Activated CD4-positive, alpha-beta T cell treated with anti-CD3 and anti-CD28 coated beads for 1 hour (primary cell): ENCODE data around the gene FAM83F.
"Not testable (repeated sequence)": the region's sequence is repeated elsewhere in the genome, so short reads cannot be mapped to it uniquely, and the experiment has no call there.

Experiments
- DNase-seq: peaks from one replicate; pipeline ENCODE4 v3.0.0-alpha.2; 2020

Gene FAM83F

DNA sequence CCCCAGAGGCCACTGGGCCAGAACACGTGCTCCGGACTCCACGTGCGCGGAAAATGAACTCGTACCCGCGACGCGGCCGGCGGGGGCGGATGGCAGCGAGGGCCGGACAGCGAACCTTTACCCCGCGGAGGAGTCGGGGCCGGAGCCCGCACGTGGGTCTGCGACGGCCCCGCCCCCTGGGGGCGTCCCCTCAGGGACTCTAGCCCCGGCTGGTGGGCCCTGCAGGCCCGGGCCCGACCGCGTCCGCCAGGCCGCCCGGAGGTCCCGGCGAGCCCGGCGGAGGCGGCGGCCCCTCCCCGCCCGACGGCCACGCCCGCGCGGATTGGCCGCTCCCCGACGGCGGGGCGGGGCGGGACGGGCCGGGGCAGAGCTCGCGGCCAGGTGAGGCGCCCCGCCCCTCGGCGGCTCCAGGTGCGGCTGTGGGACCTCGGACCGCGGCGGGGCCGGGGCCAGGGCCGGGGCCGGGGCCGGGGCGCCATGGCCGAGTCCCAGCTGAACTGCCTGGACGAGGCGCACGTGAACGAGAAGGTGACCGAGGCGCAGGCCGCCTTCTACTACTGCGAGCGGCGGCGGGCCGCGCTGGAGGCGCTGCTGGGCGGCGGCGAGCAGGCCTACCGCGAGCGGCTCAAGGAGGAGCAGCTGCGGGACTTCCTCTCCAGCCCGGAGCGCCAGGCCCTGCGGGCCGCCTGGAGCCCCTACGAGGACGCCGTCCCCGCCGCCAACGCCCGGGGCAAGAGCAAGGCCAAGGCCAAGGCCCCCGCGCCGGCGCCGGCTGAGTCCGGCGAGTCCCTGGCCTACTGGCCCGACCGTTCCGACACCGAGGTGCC lies at the start of gene FAM83F:
TSS of gene FAM83F (plus strand) at position 389 of the 827 bp plus-strand sequence. CDS start at position 478, 89 bp downstream.
- no peak for DNase-seq

DNA sequence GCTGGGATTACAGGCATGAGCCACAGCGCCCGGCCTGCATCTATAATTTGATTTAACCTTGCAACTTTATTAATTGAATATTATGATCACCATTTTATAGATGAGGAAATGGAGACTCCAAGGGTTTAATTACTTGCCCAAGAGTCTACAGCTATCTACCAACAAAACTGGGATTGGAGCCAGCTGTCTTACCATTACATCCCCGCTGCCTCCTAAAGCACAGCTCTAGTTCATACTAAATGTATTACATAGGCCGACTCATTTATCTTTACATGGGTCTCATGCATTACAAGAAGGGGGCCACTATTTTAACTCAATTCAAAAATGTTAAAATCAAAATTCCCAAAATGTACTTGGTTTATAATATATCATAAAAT lies 48.6 kb upstream of the FAM83F start:
- DNase-seq = no peak

DNA sequence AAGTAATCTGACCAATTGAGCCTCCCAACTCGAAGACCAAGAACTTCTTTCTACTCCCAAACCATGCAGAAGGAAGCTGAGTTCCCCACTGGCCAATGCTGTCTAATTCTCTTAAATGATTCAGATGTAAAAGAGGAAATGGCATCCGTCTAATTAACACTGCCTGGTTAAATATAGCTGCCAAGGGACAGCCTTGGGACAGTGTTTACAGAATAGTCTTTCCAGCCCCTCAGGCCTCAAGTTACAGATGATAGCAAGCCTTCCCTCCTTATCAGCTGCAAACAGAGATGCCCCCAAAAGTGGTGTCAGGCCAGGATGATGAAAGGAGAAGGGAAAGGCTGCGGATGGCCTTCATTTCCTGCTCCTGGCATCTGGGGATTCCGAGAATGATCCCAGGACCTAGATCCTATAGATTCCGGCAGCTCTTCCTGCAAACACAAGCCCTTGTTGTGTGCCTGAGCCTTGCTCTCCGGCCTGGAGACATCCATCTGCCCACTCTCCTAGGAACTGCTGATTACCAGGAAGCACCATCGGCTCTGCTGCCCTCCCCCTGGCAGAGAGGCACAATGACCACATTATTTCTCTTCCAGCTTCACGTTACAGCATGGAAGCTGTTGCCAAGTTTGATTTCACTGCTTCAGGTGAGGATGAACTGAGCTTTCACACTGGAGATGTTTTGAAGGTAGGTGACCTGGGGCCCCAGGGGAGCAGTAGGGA lies 48.1 kb upstream of the FAM83F start:
- no peak for DNase-seq

DNA sequence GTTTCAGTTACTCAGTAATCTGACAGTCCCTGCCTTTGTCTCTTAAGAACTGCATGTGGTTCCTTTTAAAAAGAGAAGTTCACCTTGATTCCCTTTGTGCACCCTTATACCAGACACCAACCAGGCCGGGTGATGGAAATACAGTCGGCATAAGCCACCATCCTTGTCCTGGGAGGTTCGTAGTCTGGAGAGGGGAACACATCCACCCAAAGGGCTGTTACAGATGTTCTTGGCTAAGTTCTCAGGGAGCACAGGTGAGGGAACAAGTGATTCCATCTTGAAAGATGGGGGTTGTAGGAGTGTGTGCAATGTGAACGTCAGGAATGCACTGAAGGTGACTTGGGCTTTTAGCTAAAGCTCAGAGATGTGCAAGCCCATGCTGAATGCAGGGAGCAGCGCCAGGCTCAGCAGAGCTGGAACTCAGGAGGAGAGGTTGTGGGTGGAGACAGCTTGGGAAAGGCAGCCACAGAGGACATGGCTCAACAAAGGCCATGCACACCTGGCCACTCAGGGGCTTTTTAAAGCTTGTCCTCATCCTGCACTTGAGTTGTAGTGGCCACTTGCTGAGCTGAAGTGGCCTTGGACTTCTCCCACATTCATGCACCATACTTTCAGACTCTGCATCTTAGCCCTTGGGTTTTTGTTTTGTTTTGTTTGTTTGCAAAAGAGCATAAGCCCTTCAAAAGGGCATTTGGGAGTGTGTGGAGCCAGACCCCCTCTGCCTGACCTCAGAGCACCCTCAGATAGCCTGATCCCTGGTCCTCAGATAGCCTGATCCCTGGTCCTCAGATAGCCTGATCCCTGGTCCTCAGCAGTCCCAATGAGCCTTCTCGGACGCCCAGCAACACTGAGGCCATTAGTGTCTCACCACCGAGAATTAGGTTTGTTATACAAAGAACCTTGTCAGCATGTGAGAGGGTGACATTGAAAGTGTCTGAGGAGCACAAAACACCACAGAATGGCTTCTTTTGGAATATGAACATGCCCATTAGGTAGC lies 47.2 kb upstream of the FAM83F start:
- DNase-seq = no peak

- no peak for DNase-seq
These were observed 44.6 kb upstream of the FAM83F start for GRCh38 chr22:39949964-39950737.

DNA sequence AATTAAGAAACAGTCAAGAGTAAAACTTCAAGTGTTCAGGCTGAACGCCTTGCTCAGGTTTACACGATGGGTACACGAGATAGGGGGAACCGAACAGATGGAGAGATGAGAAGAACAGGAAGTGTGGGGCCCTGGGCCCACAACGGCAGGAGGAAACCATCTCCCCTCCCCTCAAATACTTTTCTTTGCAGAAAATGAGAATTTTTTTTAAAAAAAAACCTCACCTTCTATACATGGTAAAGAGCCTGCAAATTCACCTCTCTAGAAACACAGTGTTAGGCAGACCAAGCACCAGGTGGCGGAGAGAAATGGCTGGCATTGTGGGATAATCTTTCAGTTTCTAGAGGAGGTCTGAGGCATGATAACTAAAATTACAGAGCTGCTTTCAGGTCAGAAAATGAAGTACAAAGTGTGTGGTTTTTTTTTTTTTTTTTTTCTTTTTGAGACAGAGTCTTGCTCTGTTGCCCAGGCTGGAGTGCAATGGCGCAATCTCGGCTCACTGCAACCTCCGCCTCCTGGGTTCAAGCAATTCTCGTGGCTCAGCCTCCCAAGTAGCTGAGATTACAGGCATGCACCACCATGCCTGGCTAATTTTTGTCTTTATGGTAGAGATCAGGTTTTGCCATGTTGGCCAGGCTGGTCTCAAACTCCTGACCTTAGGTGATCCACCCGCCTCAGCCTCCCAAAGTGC lies 43.0 kb upstream of the FAM83F start:
- DNase-seq = not testable (repeated sequence)

- no peak for DNase-seq
These were observed 42.4 kb upstream of the FAM83F start for GRCh38 chr22:39952347-39952746.

GRCh38 chr22:39953101-39953500 lies 41.7 kb upstream of the FAM83F start:
- DNase-seq = no peak

GRCh38 chr22:39954584-39955055 lies 40.1 kb upstream of the FAM83F start:
- DNase-seq = no peak

GRCh38 chr22:39955675-39956074 lies 39.1 kb upstream of the FAM83F start:
- DNase-seq = no peak

DNA sequence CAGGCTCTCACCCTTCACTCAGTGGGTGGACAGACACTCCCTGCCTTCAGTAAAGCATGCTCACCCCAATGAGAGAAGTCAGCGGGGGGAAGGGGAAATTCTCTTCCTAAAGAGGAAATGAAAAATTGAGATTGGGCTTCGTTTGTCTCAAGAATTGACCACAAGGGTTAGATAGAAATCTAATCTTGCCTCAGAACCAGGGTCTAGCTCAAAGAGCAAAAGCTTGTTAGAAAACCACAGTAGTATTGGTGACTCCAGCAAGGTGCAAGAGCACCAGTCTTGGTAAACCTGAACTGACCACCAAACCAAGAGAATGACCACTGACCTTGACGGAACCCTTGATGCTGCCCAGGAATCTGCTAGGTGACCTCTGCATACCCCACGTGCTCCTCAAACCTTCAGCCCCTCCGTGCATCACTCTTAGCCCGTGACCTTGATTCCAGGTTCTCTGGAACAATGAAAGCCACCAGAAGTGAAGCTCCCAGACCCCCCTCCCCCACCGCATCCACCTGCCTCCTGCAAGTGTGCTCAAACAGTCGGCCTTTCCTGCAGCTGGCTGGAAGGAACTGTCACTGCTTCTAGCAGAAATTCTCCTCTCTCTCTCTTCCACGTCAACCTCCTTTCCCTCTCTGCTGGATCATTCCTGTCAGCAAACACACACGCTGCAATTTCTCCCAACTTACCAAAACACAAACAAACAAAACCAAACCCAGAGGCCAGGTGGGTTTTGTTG lies 37.7 kb upstream of the FAM83F start:
- DNase-seq = no peak

GRCh38 chr22:39958009-39958711 lies 36.6 kb upstream of the FAM83F start:
- no peak for DNase-seq

DNA sequence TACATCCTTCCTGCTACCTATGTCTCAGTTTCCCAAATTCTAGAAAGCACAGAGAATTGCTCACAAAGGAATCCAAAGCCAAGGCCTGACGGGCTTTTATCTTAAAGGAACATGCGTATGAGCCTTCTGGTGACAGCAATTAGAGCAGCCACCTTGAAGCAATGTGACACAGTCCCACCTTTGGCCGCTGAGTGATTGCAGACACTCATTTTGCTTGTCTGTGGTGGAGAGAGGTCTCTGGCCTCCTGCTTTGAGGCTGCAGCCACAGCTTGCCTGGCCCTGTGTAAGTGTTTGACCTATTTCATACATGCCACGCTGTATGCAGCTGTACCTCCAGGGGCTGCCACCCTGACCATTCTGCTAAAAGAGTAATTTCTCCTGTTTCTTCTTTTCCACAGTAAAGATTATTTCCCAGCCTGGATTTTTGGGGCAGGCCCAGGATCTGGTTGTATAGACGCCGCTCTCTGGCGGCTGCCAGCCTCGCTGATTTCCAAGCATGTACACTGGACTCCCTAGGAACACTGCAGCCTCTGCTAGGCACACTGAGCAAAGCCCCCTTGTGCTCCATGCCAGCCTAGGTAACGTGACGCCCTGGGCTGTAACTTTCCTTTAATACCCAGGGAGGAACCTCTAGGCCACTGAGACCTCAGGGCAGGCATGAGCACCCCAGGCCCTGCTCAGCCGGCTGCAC lies 35.7 kb upstream of the FAM83F start:
- DNase-seq = no peak

- peak; percentile 15 for DNase-seq
These were observed 34.9 kb upstream of the FAM83F start, which contains the start of gene TMA7B for GRCh38 chr22:39959640-39960447. TSS of gene TMA7B (plus strand) at chr22:39960397. CDS start at chr22:39964375, 3,978 bp downstream.

GRCh38 chr22:39960791-39961746 lies 33.7 kb upstream of the FAM83F start:
- DNase-seq = peak; percentile 34

- no peak for DNase-seq
These were observed 32.7 kb upstream of the FAM83F start for GRCh38 chr22:39962071-39962470.

- DNase-seq = no peak
These were observed 29.0 kb upstream of the FAM83F start for GRCh38 chr22:39965748-39966147.
